Stimulated activated CD8-positive, alpha-beta memory T cell treated with anti-CD3 and anti-CD28 coated beads, Interleukin-15, amount 100 ng/mL, for 1 hour (primary cell): ENCODE data around the gene TBC1D5.

Experiments used
- DNase-seq: peaks from one replicate; pipeline ENCODE4 v3.0.0-alpha.2; 2020; ENCODE audit warnings: low read depth

The TBC1D5 gene

GRCh38 chr3:17300441-17300840 lies 442.0 kb downstream of the TBC1D5 start:
- DNase-seq: no peak

- DNase-seq: no peak
Measured at GRCh38 chr3:17298038-17298437, 444.4 kb downstream of the TBC1D5 start.

GRCh38 chr3:17292556-17292955 lies 449.9 kb downstream of the TBC1D5 start:
- DNase-seq: no peak

- no peak for DNase-seq
Measured at GRCh38 chr3:17290894-17291293, 451.5 kb downstream of the TBC1D5 start.

GRCh38 chr3:17288839-17289399 lies 453.5 kb downstream of the TBC1D5 start:
- no peak for DNase-seq

- DNase-seq: no peak
Measured at GRCh38 chr3:17287006-17287689, 455.3 kb downstream of the TBC1D5 start.

GRCh38 chr3:17278006-17278405 lies 464.4 kb downstream of the TBC1D5 start:
- no peak for DNase-seq

- DNase-seq: no peak
Measured at GRCh38 chr3:17266846-17267245, 475.6 kb downstream of the TBC1D5 start.

- DNase-seq: no peak
Measured at GRCh38 chr3:17261627-17262369, 480.6 kb downstream of the TBC1D5 start.

- no peak for DNase-seq
Measured at GRCh38 chr3:17260257-17260656, 482.2 kb downstream of the TBC1D5 start.

GRCh38 chr3:17259685-17260084 lies 482.7 kb downstream of the TBC1D5 start:
- DNase-seq: no peak

- no peak for DNase-seq
Measured at GRCh38 chr3:17258823-17259436, 483.5 kb downstream of the TBC1D5 start.

GRCh38 chr3:17257269-17257668 lies 485.2 kb downstream of the TBC1D5 start:
- no peak for DNase-seq

GRCh38 chr3:17243621-17244020 lies 498.8 kb downstream of the TBC1D5 start:
- DNase-seq: no peak

GRCh38 chr3:17239417-17239816 lies 503.0 kb downstream of the TBC1D5 start:
- DNase-seq: no peak

GRCh38 chr3:17238023-17238422 lies 504.4 kb downstream of the TBC1D5 start:
- DNase-seq: no peak

- DNase-seq: no peak
Measured at GRCh38 chr3:17235310-17235709, 507.1 kb downstream of the TBC1D5 start.

- no peak for DNase-seq
Measured at GRCh38 chr3:17234382-17234781, 508.0 kb downstream of the TBC1D5 start.

- no peak for DNase-seq
Measured at GRCh38 chr3:17233398-17233800, 509.0 kb downstream of the TBC1D5 start.

- no peak for DNase-seq
Measured at GRCh38 chr3:17232442-17232841, 510.0 kb downstream of the TBC1D5 start.

GRCh38 chr3:17231537-17232261 lies 510.7 kb downstream of the TBC1D5 start:
- DNase-seq: no peak

GRCh38 chr3:17227472-17227871 lies 515.0 kb downstream of the TBC1D5 start:
- DNase-seq: no peak
